GM04504 (cell line): ENCODE results near the gene DGKD.
"Not testable (repeated sequence)": the region's sequence is repeated elsewhere in the genome, so short reads cannot be mapped to it uniquely, and the experiment has no call there.

Source experiments
- DNase-seq: peaks from one replicate; pipeline ENCODE4 v3.0.0-alpha.2; 2012; ENCODE audit warnings: low read depth

Gene DGKD, protein sequence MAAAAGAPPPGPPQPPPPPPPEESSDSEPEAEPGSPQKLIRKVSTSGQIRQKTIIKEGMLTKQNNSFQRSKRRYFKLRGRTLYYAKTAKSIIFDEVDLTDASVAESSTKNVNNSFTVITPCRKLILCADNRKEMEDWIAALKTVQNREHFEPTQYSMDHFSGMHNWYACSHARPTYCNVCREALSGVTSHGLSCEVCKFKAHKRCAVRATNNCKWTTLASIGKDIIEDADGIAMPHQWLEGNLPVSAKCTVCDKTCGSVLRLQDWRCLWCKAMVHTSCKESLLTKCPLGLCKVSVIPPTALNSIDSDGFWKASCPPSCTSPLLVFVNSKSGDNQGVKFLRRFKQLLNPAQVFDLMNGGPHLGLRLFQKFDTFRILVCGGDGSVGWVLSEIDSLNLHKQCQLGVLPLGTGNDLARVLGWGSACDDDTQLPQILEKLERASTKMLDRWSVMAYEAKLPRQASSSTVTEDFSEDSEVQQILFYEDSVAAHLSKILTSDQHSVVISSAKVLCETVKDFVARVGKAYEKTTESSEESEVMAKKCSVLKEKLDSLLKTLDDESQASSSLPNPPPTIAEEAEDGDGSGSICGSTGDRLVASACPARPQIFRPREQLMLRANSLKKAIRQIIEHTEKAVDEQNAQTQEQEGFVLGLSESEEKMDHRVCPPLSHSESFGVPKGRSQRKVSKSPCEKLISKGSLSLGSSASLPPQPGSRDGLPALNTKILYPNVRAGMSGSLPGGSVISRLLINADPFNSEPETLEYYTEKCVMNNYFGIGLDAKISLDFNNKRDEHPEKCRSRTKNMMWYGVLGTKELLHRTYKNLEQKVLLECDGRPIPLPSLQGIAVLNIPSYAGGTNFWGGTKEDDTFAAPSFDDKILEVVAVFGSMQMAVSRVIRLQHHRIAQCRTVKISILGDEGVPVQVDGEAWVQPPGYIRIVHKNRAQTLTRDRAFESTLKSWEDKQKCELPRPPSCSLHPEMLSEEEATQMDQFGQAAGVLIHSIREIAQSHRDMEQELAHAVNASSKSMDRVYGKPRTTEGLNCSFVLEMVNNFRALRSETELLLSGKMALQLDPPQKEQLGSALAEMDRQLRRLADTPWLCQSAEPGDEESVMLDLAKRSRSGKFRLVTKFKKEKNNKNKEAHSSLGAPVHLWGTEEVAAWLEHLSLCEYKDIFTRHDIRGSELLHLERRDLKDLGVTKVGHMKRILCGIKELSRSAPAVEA

DNA sequence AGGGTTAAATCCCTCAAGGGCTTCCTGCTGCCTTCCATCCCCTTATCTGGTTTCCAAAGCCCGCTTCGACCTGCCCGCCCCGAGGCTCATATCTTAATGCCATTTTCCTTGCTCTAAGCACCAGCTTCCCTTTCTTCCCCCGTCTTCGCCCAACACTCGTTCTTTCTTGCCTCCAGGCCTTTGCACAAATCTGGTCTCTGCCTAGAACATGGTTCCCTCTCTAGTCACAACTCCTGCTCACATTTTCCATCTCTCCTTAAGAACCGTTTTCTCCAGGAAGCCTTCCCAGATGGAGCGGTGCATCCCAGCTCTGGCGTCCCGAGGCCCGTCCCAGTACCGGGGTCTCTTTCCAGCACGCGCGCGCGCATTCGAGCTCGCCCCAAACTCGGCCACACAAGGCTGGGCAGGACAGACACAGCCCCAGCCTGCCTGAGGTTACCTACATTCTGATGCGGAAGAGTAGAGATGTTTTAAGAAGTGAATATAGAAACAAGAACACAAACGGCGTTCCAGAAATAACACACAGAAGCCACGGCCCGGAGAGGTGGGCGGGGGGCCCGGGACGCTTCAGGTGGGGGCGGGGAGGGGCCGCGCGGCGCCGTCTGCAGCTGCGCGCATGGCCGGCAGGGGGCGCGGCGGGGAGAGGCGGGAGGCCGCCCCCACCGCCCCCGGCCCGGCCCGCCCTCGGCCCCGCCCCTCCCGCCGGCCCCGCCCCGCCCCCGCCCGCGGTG lies at the start of gene DGKD:
Gene DGKD, plus strand, starts transcription at position 726 of the 731 bp plus-strand sequence. CDS start 25 bp downstream, outside the sequence.
- DNase-seq, result no peak

DNA sequence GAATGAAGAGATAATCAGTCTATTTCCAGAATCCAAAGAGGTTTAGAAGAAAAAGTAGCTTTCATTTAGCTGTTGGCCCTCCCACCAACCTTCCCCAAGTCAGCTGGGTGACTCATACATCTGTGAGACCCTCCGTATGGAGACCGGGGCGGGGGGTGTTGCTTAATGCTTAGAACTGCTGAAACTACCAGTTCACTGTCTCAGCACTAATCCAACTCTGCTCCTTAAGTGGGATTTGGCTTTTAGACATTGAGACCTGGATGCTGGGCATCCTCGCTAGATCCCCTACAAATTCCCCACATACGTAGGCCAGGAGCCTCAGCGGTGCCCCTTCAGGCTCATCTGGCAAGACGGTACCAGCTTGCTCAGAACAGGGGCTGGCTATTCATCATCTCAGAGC lies 46.7 kb upstream of the DGKD start, which contains the start of gene SAG:
Gene SAG, plus strand, starts transcription at position 252 of the 400 bp plus-strand sequence. CDS start 1,374 bp downstream, outside the sequence.
- DNase-seq, result no peak

DNA sequence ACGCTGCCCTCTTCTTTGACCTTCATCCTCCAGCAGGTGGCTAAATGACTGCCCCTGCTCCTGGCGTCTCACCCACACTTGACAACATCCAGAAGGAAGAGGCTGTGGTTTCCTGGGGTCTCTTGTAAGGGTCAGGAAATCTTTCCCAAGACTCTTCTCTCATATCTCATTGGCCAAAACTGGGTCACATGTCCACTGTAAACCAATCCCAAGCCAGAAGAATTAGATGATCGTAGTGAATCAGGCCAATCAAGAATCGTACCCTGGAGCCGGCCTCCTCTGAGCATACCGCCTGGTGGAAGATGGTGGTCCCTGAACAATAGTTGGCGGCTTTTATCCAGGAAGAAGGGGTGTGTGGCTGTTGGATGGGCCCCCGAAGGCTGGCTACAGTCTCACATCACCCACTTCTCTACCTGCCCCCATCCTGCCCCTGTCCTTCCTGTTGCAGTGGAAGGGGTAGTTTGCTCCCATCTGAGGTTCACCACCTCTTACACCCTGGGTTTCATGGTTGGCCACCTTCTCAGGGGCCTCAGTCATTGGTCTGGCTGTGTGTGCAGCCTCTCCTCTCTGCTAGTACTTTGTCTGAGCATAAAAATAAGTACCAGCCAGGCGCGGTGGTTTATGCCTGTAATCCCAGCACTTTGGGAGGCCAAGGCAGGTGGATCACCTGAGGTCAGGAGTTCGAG lies 42.9 kb upstream of the DGKD start:
- no peak for DNase-seq

DNA sequence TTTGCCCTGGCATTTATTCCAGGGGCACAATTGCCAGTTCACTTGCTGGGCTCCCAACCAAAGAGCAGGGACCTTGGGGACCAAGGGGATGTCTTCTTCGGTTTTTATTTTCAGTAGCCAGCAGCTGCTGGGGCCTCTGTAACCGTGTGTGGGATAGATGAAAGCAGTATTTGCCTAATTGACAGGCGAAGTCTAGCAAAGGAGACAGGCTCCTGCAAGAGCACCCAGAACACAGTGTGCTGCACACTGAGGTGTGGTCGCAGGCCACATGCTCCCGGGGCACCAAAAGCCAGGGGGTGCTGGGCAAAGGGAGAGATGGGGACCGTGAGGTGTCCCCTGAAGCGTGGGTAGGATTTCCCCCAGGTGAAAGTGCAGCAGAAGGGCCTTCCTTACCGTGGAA lies 41.4 kb upstream of the DGKD start:
- DNase-seq, result no peak

DNA sequence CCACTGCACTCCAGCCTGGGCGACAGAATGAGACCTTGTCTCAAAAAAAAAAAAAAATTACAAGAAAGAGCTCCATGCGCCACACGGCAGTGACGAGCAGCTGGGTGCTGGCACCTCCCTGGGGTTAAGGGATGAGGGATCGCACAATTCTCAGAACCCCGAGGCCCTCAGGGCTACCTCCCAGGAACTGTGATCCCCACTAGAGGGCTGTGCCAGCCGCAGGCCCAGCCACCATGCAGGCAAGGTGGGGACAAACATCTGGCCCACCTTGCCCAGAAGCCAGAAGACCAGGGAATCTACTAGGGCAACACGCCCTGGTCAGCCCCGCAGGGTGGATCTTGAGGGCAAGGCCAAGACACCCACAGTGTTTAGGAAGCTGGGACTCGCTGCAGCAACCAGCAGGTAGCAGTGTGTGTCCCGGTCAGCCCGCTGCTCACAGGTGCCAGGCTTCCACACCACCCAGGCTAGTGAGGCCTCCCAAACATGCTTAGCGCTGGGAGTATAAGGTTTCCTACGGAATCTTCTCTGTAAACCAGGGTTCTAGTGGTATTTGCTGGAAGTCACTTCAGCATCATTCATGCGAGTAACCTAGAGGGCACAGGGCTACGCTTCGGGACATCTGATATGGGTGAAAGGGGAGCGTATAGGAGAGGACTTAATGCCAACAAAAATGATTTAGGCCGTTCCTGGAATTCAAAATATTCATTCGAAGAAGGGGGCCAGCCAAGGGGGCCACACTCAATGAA lies 39.9 kb upstream of the DGKD start:
- no peak for DNase-seq

DNA sequence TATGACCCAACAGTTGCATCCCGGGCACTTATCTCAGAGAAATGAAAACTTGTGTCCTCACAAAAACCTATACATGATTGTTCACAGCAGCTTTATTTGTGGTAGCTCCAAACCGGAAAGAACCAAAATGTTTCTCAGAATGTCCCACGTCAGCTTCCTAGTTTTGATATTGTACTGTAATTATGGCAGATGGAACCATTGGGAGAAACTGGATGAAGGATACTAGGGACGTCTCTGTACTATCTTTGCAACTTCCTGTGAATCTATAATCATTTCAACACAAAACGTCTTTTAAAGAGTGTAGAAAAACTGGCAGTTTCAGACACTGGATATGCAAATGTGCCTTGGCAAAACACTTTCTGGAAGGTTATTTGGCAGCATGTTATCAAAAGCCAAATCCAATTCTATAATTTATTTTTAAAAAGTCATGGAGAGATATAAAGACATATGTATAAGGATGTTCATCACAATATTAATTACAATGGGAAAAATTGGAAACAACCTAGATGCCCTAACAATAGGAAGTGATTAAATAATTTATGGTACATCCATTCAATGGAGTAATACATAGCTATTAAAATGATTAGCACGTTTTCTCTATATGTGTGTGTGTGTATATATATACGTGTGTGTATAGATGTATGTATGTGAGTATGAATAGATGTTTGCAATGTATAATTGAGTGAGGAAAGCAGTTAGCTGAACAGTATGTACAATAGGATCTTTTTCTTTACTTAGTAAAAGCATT lies 36.9 kb upstream of the DGKD start:
- DNase-seq, result no peak

DNA sequence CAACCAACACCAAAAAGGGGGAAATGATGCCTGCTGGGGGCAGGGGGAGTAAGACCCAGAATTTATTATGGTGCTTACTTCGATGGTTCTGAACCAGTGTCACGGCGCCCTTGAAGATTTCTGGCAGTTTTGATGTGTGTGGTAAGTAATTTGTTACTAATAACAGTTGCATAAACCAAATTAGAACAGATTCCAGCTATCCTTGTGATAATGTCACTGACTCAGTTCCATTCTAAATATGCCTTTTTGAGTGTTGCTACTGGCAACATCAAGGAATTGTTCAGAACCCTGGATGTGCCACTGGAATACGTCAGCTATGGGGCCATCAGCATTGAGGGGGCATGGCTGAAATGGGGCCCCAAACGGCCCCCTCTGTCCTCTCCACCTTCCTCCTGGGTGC lies 35.0 kb upstream of the DGKD start:
- DNase-seq, result no peak

DNA sequence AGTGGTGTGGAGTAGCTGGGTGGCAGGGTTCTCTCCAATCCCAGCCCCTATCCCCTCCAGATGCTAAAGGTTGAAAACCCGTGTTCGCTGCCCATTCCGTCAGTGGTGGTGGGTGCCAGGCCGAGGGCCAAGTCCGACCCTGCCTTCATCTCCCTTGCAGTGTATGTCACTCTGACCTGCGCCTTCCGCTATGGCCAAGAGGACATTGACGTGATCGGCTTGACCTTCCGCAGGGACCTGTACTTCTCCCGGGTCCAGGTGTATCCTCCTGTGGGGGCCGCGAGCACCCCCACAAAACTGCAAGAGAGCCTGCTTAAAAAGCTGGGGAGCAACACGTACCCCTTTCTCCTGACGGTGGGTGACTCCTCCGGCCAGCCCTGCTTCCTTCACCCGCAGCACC lies 33.8 kb upstream of the DGKD start:
- DNase-seq, result no peak

DNA sequence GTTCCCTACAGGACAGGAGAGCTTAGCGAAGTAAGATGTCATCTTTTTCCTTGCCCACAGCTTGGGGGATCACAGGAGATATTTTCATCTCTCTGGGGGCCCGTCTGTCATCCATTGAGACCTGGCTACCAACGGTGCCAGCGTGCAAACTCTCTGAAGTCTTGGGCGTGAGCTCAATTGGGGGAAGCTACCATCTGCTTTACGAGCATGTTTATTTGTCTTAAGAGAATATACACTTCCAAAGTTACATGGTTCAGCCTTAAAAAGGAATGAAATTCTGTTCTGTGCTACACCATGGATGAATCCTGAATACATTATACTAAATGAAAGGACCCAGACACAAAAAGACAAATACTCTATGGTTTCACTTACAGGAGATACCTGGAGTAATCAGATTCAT lies 33.1 kb upstream of the DGKD start:
- no peak for DNase-seq

DNA sequence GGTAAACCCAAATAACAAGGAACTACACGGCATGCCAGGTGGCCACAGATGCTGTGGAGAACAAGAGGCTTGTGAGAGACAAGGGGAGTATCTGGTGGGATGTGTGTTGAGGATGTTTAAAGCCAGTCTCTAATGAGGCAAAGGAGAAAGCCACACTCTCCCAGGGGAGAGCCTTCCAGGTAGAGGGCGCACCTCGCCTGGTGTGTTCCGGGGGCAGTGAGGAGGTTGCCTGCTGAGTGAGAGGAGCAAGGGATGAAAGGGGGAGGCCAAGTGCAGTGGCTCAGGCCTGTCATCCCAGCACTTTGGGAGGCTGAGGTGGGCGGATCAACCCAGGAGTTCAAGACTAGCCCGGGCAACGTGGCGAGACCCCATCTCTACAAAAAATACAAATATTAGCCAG lies 30.4 kb upstream of the DGKD start:
- DNase-seq, result no peak

DNA sequence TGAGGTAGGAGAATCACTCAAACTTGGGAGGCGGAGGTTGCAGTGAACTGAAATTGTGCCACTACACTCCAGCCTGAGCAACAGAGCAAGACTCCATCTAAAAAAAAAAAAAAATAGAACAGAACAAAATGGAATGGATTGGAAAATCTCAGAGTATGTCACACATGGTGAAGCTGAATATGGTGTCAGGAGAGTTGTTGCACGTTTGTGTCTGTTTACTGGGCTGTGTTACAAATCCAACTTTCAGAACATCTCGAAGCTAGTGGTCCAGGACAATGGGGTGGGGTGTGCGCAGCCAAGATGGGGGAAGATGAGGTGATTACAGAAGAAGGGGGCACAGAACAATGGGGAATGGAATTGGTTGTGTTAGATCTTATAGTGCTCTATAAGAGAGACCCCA lies 29.0 kb upstream of the DGKD start:
- DNase-seq, result no peak

DNA sequence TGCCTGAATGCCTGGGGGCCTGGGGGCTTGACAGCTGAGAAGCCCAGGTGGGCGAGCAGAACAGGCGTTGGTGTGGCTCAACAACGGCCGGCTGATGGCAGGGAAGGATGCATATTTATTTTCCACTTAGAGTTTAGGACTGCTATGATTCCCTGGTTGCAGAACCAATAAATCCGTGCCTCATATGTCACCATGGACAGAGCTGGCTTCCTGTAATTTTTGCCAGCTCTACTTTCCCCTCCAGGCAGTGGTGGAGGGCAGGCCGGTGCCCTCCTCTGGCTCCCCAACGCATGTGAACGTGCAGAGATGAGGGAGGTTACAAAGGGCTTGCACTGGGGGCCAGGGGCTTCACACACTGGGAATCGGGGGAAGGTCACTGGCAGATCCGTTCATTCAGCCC lies 28.5 kb upstream of the DGKD start:
- no peak for DNase-seq

DNA sequence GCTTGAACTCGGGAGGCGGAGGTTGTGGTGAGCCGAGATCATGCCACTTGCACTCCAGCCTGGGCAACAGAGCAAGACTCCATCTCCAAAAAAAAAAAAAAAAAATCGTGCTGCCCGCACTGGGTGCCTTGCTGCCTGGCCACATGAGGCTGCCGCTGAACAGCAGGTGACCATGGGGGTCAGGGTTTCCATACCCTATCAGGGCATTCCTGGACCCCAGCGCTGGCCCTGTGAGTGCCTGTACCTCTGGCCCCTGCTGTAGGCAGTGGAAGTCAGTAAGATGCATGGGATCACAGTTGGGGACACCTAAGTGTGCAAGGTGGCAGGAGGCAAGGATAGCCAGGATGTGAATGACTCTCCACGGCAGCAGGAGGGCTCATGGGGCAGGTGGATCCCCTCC lies 27.8 kb upstream of the DGKD start:
- DNase-seq, result no peak

DNA sequence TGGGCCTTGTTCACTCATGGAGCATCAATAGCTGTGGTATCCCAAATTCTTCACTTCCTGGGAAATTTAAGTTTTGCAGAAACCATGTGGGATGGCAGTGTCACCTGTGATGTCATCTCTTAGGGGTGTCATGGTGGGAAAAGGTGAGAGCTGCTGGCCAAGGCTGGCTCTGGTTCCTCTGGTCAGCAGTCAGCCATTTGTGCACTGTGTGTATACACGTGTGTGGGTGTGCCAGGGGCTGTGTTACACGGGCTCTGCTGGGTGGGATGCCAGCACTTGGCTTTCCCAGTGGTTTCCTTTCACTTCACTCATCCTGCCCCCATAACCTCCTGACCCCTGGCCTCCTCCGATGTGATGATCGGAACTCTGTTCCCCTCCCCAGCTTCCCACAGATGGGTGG lies 25.4 kb upstream of the DGKD start:
- DNase-seq, result no peak

DNA sequence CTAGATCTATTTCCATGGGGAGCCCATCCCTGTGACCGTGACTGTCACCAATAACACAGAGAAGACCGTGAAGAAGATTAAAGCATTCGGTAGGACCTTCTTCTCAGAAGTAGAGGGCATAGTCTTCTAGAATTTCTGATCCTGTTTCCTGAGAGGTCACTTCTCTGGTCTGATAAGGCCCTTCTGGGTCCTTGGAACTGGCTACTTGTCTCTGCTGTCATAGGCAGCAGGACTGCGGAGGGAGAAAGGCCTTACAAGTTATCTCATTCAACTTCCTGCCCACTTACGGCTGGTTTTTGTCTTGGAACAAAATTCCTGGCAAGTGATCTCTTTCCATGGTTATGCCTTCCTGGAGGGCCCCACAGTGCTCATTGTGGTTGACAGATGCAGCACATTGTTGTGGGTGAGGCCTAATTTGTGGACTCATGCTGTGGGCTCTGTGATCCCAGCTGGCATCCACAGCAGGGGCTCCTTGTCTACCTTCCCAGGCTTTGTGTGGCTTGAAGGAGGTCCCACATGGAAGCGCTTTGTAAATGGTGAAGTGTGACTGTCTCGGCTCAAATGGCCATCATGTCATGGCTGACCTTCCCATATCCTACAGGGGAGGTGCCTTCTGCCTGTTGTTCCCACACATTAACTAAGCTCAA lies 24.7 kb upstream of the DGKD start:
- no peak for DNase-seq

DNA sequence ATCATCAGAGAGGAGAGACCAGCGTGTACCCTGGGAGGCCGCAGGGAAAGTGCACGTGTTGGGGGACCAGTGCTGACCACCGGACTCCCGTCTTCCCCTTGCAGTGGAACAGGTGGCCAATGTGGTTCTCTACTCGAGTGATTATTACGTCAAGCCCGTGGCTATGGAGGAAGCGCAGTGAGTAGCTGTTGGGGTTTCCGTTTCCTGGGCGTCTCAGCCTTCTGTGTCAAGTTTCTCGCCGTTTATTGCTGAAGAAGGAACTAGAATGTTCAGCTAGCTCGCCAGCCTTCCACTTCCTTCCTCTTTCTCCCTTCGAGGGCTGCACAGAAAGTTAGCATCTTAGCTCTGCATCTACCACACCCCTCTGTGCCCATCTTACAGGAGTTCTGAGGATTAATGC lies 22.8 kb upstream of the DGKD start:
- DNase-seq, result no peak

DNA sequence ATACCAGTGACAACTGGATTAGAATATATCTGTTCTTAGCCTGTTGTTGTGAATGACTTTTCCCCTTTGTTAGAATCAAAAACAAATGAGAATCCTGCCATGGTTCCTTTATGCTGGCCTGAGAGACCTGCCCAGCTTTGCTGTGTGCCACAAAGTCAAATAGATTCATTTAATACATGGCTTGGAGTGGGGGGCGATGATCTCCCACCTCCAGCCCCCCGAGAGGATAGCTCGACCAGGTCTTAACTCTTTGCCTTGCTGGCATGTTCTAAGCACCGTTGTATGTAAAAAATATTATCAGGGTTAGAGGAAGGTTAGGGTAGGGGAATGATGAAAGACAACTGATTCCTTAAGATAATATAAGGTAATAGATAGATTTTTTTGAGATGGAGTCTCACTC lies 22.2 kb upstream of the DGKD start:
- no peak for DNase-seq

DNA sequence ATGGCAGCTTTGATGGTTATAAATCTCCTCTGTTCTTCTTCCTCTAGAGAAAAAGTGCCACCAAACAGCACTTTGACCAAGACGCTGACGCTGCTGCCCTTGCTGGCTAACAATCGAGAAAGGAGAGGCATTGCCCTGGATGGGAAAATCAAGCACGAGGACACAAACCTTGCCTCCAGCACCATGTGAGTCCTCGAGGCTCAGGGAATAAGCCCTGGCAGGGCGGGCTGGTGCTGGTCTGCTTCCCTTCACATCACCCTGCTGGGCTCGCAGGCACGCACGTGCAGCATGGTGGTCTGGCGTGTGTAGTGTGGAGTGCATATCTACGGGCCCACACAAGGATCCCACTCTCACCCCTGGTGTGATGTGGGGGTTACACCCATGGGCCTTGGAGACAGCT lies 19.4 kb upstream of the DGKD start:
- no peak for DNase-seq

DNA sequence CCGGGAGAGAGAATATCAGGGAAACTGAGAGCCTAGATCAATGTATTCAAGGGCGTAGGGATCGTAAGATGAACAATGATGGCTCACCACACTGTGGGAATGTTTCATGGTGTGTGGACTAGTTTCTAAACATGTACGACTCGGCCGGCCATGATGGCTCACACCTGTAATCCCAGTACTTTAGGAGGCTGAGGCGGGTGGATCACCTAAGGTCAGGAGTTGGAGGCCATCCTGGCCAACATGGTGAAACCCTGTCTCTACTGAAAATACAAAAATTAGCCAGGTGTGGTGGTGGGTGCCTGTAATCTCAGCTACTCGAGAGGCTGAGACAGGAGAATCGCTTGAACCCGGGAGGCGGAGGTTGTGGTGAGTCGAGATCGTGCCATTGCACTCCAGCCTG lies 18.2 kb upstream of the DGKD start:
- DNase-seq, result not testable (repeated sequence)
